GM13976 (cell line): Measurements from ENCODE around the gene DNAJC3.
"Not testable (repeated sequence)": the region's sequence is repeated elsewhere in the genome, so short reads cannot be mapped to it uniquely, and the experiment has no call there.

ENCODE experiments used
- DNase-seq: peaks from one replicate; pipeline ENCODE4 v3.0.0; 2012; ENCODE audit warnings: low spot score
- CTCF ChIP-seq: IDR thresholded peaks from 2 replicates; pipeline ENCODE4 v1.5.1; 2012; ENCODE audit warnings: borderline replicate concordance, mild to moderate bottlenecking; ENCODE audit not compliant: insufficient read depth; ENCODE audit errors: extremely low read depth, missing control alignments, control extremely low read depth
- in situ Hi-C: fragments of 300-500 bp; cut with MboI; formaldehyde crosslinking; loops from one replicate; pipeline ENCODE4 v1.12.0; 2022; ENCODE audit warnings: low sequenced_read_pairs, mixed read lengths, inconsistent platforms; ENCODE audit not compliant: unreplicated experiment

Gene DNAJC3

GRCh38 chr13:95660981-95661581, 15.9 kb upstream of the DNAJC3 start:
- peak; percentile 34 for TF ChIP-seq CTCF
- in situ Hi-C loops, result loop anchor here (25.0 kb wide), 1 partner anchor 124 kb away; no protein-coding TSS in a partner anchor
- DNase-seq, result no peak

DNA sequence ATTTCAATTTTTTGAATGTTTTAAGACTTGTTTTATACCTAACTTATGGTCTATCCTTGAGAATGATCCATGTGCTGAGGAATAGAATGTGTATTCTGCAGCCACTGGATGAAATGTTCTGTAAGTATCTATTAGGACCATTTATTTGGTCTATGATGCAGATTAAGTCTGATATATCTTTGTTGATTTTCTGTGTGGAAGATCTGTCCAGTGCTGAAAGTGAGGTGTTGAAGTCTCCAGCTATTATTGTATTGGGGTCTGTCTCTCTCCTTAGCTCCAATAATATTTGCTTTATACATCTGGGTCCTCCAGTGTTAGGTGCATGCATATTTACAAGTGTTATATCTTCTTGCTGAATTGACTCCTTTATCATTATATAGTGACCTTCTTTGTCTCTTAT, 9.7 kb upstream of the DNAJC3 start:
- DNase-seq, result not testable (repeated sequence)
- in situ Hi-C loops, result loop anchor here (25.0 kb wide), 1 partner anchor 130 kb away; no protein-coding TSS in a partner anchor

DNA sequence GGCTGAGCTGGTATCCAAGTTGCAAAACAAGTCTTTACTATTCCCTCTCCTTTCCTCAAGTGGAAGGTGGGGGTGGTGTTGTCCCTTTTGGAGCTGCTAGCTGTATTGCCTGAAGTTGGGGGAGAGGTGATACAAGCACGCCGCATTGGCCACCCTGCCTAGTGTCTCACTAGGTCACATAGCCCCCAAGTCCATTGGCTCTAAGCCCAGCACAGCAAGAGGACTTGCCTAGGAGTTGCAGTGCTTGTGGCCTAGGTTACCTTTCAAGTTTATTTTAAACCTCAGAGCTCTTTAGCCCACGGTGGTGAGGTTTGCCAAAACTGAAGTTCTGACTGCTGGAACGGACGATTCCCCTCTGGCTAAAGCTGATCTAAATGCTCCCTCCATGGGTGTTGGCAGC, 5.3 kb upstream of the DNAJC3 start:
- DNase-seq, result no peak
- in situ Hi-C loops, result loop anchor here (25.0 kb wide), 1 partner anchor 134 kb away; no protein-coding TSS in a partner anchor
- TF ChIP-seq CTCF, result no peak

GRCh38 chr13:95676105-95676761, 706 bp upstream of the DNAJC3 start:
- no peak for TF ChIP-seq CTCF
- in situ Hi-C loops, result no loop called here

GRCh38 chr13:95677564-95678266, 776 bp downstream of the DNAJC3 start:
- no peak for DNase-seq
- no peak for TF ChIP-seq CTCF
- in situ Hi-C loops, result no loop called here

More at GRCh38 chr13:95676105-95676761, 706 bp upstream of the DNAJC3 start:
- no peak for DNase-seq

GRCh38 chr13:95678967-95679366, 2.0 kb downstream of the DNAJC3 start:
- in situ Hi-C loops, result no loop called here
- TF ChIP-seq CTCF, result no peak
- no peak for DNase-seq

DNA sequence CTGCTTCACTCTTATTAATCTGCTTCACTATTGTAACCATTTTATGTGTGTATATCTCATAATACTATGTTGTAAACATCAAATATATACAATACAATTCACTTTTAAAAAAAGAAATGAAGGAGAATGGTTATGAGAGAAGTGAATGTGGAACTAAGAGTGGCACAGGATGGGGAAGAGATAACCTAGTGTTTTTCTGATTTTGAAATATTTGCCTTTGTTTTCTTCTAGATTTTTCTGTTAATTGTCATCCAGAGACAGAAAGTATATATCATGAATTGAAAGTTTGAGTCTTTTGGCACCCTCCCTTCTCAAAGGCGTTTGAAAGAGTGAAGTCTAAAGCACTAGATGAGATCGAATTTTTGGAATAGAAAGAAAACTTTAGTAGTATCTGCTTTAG, 2.8 kb downstream of the DNAJC3 start:
- TF ChIP-seq CTCF, result no peak
- no peak for DNase-seq
- in situ Hi-C loops, result no loop called here
